MM.1S (cell line): ENCODE results near the gene JCHAIN.
"Not testable (repeated sequence)": the region's sequence is repeated elsewhere in the genome, so short reads cannot be mapped to it uniquely, and the experiment has no call there.

ENCODE experiments used
- DNase-seq: peaks from one replicate; pipeline ENCODE4 v3.0.0-alpha.2; 2015
- H2AFZ ChIP-seq: fragments of 300-600 bp; sonication (generic); 2 replicates; pipeline ENCODE4 v1.6.0; 2016; ENCODE audit warnings: antibody characterized with exemption, low read length
- H3F3A ChIP-seq: fragments of 300-600 bp; sonication (generic); 2 replicates; pipeline ENCODE4 v1.6.1; 2016; ENCODE audit warnings: mild to moderate bottlenecking, antibody characterized with exemption, low read length, moderate library complexity, mixed read lengths; ENCODE audit not compliant: insufficient read depth
- H3K27ac ChIP-seq: fragments of 300-600 bp; sonication (generic); 2 replicates; pipeline ENCODE4 v1.5.1; 2016; ENCODE audit warnings: mild to moderate bottlenecking, low read length
- H3K27me3 ChIP-seq: fragments of 300-600 bp; sonication (generic); replicated peaks from 2 replicates; pipeline ENCODE4 v1.6.0; 2016; ENCODE audit warnings: low read length; ENCODE audit not compliant: insufficient read depth
- H3K36me3 ChIP-seq: fragments of 300-600 bp; sonication (generic); replicated peaks from 2 replicates; pipeline ENCODE4 v1.6.1; 2016; ENCODE audit warnings: mild to moderate bottlenecking, low read length, mixed read lengths; ENCODE audit not compliant: insufficient read depth
- H3K4me1 ChIP-seq: fragments of 300-600 bp; sonication (generic); 2 replicates; pipeline ENCODE4 v1.6.1; 2016; ENCODE audit warnings: low read length, mixed read lengths
- H3K4me2 ChIP-seq: fragments of 300-600 bp; sonication (generic); 2 replicates; pipeline ENCODE4 v1.6.0; 2016; ENCODE audit warnings: low read depth, low read length
- H3K4me3 ChIP-seq: fragments of 300-600 bp; sonication (generic); 2 replicates; pipeline ENCODE4 v1.5.1; 2016; ENCODE audit warnings: low read length, mixed read lengths
- H3K79me2 ChIP-seq: fragments of 300-600 bp; sonication (generic); 2 replicates; pipeline ENCODE4 v1.6.1; 2016; ENCODE audit warnings: mixed run types, low read length, mixed read lengths
- H3K9ac ChIP-seq: fragments of 300-600 bp; sonication (generic); 2 replicates; pipeline ENCODE4 v1.6.1; 2016; ENCODE audit warnings: low read length, mixed read lengths
- H3K9me2 ChIP-seq: fragments of 300-600 bp; sonication (generic); replicated peaks from 2 replicates; pipeline ENCODE4 v1.6.1; 2016; ENCODE audit warnings: mild to moderate bottlenecking, low read length, mixed read lengths; ENCODE audit not compliant: insufficient read depth
- H3K9me3 ChIP-seq: fragments of 300-600 bp; sonication (generic); replicated peaks from 2 replicates; pipeline ENCODE4 v1.6.1; 2016; ENCODE audit warnings: mild to moderate bottlenecking, low read length, mixed read lengths; ENCODE audit not compliant: insufficient read depth
- H4K20me1 ChIP-seq: fragments of 300-600 bp; sonication (generic); 2 replicates; pipeline ENCODE4 v1.6.1; 2016; ENCODE audit warnings: mild to moderate bottlenecking, low read length, moderate library complexity, mixed read lengths; ENCODE audit not compliant: insufficient read depth
- EZH2 ChIP-seq: fragments of 300-600 bp; sonication (generic); optimal IDR thresholded peaks from 2 replicates; pipeline ENCODE3; 2017; ENCODE audit warnings: low read depth, mild to moderate bottlenecking, antibody characterized with exemption, low read length, mixed read lengths
- EZH2phosphoT487 ChIP-seq: fragments of 300-600 bp; sonication (generic); IDR thresholded peaks from 2 replicates; pipeline ENCODE4 v1.6.1; 2018; ENCODE audit warnings: antibody characterized with exemption, low read length
- TF ChIP-seq, protein P1 (sequence below): fragments of 300-600 bp; sonication (generic); IDR thresholded peaks from 2 replicates; pipeline ENCODE4 v1.5.1; 2016; ENCODE audit warnings: antibody characterized with exemption, low read length, mixed read lengths

Gene JCHAIN

GRCh38 chr4:70688795-70689231 is 22.5 kb upstream of the JCHAIN start:
- no peaks in the 10 kb centered on the region for H3K9me2 ChIP-seq
- H3K4me3 ChIP-seq = peak overlapping the region; percentile 72
- H3K4me1 ChIP-seq = peaks cover 26% of the 10 kb centered on the region
- no peaks in the 10 kb centered on the region for H3K9me3 ChIP-seq
- peak overlapping the region; percentile 90 for H2AFZ ChIP-seq
- TF ChIP-seq EZH2phosphoT487 = no peak
- TF ChIP-seq EZH2 = no peak
- TF ChIP-seq, protein P1, sequence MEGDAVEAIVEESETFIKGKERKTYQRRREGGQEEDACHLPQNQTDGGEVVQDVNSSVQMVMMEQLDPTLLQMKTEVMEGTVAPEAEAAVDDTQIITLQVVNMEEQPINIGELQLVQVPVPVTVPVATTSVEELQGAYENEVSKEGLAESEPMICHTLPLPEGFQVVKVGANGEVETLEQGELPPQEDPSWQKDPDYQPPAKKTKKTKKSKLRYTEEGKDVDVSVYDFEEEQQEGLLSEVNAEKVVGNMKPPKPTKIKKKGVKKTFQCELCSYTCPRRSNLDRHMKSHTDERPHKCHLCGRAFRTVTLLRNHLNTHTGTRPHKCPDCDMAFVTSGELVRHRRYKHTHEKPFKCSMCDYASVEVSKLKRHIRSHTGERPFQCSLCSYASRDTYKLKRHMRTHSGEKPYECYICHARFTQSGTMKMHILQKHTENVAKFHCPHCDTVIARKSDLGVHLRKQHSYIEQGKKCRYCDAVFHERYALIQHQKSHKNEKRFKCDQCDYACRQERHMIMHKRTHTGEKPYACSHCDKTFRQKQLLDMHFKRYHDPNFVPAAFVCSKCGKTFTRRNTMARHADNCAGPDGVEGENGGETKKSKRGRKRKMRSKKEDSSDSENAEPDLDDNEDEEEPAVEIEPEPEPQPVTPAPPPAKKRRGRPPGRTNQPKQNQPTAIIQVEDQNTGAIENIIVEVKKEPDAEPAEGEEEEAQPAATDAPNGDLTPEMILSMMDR = no peak
- peaks cover 7% of the 10 kb centered on the region; the same call in 1 of the 2 replicates for H3K36me3 ChIP-seq
- no peaks in the 10 kb centered on the region for H4K20me1 ChIP-seq
- peaks cover 9% of the 10 kb centered on the region for H3F3A ChIP-seq
- DNase-seq = no peak
- H3K4me2 ChIP-seq = peak overlapping the region; percentile 86
- no peaks in the 10 kb centered on the region for H3K27me3 ChIP-seq
- H3K9ac ChIP-seq = peak overlapping the region; percentile 61
- H3K27ac ChIP-seq = peak overlapping the region; percentile 85; the same call in 1 of the 2 replicates
- peaks cover 63% of the 10 kb centered on the region for H3K79me2 ChIP-seq

DNA sequence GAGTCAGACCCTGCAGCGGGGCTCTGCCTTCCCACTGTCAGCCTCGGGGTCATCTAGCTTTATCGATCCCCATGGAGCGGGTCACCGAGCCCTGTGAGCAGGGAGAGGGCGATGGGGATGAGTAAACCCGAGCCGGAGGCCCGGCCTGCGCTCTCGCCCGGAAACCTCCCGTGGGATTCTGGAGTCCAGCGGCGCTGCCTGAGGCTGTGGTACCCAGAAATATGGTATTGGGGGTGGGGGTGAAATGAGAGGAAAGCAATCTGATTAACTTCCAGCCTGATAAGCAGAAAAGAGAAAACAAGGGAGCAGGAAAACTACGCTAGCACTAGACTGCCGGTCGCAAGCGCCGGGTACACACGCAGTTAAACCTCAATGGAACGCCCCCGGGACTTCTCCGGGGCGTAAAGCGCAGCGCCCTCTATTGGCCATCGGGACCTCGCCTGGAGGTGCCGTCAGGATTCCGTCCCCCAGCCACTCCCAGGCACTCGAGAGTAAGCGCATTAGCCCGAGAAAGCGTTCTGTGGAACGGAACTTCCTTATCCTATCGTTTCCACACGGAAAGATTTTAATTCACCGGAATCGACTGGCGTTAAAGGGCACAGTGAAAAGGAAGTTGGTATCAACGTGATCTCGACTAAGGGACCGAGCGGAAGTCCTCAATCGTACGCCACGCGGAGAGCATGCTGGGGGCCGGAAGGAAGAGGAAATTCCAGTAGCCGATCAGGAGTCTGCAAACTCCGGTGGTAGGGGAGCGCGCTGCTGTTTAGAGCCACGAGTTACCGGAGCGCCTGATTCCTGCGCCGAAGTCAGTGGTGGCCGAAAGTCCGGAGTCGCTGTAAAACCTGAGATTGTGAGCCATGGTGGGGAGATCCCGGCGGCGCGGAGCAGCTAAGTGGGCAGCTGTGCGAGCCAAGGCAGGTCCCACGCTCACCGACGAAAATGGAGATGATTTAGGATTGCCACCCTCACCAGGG is 21.8 kb upstream of the JCHAIN start, which contains the start of gene UTP3:
TSS of gene UTP3 (plus strand) at position 712 of the 974 bp plus-strand sequence. CDS start at position 858, 146 bp downstream.
- no peaks in the 10 kb centered on the region for H4K20me1 ChIP-seq
- peaks cover 7% of the 10 kb centered on the region; the same call in 1 of the 2 replicates for H3K36me3 ChIP-seq
- no peaks in the 10 kb centered on the region for H3K9me3 ChIP-seq
- H3K4me3 ChIP-seq = peak within 1 kb of the TSS; percentile 72
- peak within 1 kb of the TSS; percentile 90 for H2AFZ ChIP-seq
- peak within 1 kb of the TSS; percentile 85 for H3K27ac ChIP-seq
- H3K27me3 ChIP-seq = no peaks in the 10 kb centered on the region
- H3K4me1 ChIP-seq = peaks cover 27% of the 10 kb centered on the region
- no peak for TF ChIP-seq EZH2phosphoT487
- TF ChIP-seq, protein P1 = peak; percentile 97
- H3K9ac ChIP-seq = peak within 1 kb of the TSS; percentile 61
- no peaks in the 10 kb centered on the region for H3K9me2 ChIP-seq
- H3K4me2 ChIP-seq = peak within 1 kb of the TSS; percentile 86
- peaks cover 66% of the 10 kb centered on the region for H3K79me2 ChIP-seq
- DNase-seq = peak; percentile 97
- H3F3A ChIP-seq = peaks cover 8% of the 10 kb centered on the region

DNA sequence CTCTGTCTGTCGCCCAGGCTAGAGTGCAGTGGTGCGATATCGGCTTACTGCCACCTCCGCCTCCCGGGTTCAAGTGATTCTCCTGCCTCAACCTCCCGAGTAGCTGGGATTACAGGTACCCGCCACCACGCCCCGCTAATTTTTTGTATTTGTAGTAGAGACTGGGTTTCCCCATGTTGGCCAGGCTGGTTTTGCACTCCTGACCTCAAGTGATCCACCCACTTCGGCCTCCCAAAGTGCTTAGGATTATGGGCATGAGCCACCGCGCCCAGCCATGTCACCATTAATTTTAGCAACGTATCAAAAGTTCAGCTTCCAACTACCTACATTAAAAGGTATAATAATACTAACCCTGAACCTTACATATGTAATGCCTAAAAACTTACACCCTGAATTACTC is 21.1 kb upstream of the JCHAIN start:
- Histone ChIP-seq H3K36me3 (peaks cover 7% of the 10 kb centered on the region; the same call in 1 of the 2 replicates), H3K27me3 (no peaks in the 10 kb centered on the region), H3K4me2 (peak overlapping the region; percentile 86), H3K4me1 (peaks cover 31% of the 10 kb centered on the region), H4K20me1 (no peaks in the 10 kb centered on the region), H3K9ac (peak overlapping the region; percentile 61), H3K4me3 (peak overlapping the region; percentile 72), H3F3A (peaks cover 8% of the 10 kb centered on the region), H3K27ac (peak overlapping the region; percentile 85), H2AFZ (peak overlapping the region; percentile 90), H3K9me3 (no peaks in the 10 kb centered on the region), H3K9me2 (no peaks in the 10 kb centered on the region), H3K79me2 (peaks cover 64% of the 10 kb centered on the region)
- TF ChIP-seq EZH2 (no peak), EZH2phosphoT487 (no peak)
- TF ChIP-seq, protein P1 = no peak
- DNase-seq = peak; percentile 30

DNA sequence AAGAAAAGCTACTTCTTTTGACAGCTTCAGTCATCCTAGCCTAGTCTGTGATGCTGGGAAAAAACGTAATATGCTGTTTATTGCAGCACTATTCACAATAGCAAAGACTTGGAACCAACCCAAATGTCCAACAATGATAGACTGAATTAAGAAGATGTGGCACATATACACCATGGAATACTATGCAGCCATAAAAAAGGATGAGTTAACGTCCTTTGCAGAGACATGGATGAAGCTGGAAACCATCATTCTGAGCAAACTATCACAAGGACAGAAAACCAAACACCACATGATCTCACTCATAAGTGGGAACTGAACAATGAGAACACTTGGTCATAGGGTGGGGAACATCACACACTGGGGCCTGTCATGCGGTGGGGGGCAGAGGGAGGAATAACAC is 15.8 kb upstream of the JCHAIN start:
- not testable (repeated sequence) for H2AFZ ChIP-seq, H3K36me3 ChIP-seq, H4K20me1 ChIP-seq, H3K27me3 ChIP-seq, DNase-seq, H3K9me3 ChIP-seq, H3K9ac ChIP-seq, H3K4me3 ChIP-seq, H3K9me2 ChIP-seq
- Histone ChIP-seq H3K79me2 (peaks cover 34% of the 10 kb centered on the region), H3K4me1 (peaks cover 59% of the 10 kb centered on the region), H3F3A (peaks cover 50% of the 10 kb centered on the region), H3K4me2 (peak overlapping the region; percentile 50), H3K27ac (peak overlapping the region; percentile 99; the same call in 1 of the 2 replicates)
